ENCODE data around the gene CA4.

CA4 gene

DNA sequence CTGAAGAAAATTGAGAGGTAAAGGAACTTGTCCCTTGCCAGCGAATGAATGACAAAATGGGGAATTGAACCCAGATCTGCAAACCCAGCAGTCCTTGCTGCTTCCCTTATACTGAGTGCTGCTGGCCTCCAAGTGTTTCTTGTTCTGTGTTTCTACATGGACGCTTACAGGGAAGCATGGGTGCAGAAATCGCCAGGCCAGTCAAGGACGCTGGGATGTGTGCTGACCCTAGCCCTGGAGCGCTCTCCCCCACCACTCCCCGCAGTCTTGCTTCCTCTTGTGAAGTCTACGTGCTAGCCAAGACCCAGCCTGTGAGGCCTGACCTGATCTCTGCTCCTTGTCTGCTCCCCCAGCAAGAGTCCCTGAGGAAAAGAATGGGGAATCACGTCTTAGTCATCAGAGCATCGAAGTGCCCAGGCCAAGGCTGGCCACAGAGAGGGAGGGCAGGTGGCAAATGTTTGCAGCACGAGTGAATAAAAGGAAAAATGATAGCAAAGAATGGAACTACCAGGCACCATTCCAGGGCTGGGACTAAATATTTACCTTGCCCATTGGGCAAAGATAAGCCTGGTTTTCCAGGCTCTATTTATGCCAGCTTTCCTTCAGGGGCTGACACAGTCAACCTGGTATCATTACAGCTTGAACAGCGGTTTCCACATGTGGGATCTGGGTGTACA, 17.4 kb downstream of the CA4 start:
- H3K27me3 ChIP-seq (ENCODE audit: insufficient read depth, low read length, poor library complexity), result no peaks in the 10 kb centered on the region
- peaks cover 16% of the 10 kb centered on the region for H3K4me1 ChIP-seq (ENCODE audit: insufficient read depth, low read length)
- H3K27ac ChIP-seq (ENCODE audit: low read length), result no peak overlapping the region
- peak overlapping the region; percentile 38; the same call in 1 of the 2 replicates for H2AFZ ChIP-seq (ENCODE audit: low read depth, low read length)
- DNase-seq (no peak), ATAC-seq (ENCODE audit: insufficient read depth, low read depth) (no peak)
- TF ChIP-seq EZH2 (IDR thresholded peaks at IDR 0.05; ENCODE audit: borderline replicate concordance, low read depth, low read length, severe bottlenecking), result no peak
- TF ChIP-seq, protein P1, sequence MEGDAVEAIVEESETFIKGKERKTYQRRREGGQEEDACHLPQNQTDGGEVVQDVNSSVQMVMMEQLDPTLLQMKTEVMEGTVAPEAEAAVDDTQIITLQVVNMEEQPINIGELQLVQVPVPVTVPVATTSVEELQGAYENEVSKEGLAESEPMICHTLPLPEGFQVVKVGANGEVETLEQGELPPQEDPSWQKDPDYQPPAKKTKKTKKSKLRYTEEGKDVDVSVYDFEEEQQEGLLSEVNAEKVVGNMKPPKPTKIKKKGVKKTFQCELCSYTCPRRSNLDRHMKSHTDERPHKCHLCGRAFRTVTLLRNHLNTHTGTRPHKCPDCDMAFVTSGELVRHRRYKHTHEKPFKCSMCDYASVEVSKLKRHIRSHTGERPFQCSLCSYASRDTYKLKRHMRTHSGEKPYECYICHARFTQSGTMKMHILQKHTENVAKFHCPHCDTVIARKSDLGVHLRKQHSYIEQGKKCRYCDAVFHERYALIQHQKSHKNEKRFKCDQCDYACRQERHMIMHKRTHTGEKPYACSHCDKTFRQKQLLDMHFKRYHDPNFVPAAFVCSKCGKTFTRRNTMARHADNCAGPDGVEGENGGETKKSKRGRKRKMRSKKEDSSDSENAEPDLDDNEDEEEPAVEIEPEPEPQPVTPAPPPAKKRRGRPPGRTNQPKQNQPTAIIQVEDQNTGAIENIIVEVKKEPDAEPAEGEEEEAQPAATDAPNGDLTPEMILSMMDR (IDR thresholded peaks at IDR 0.05; ENCODE audit: borderline replicate concordance, extremely low read depth, low read length, poor library complexity, severe bottlenecking), result no peak
- no peaks in the 10 kb centered on the region for H3K36me3 ChIP-seq (ENCODE audit: insufficient read depth, low read length)
- no peaks in the 10 kb centered on the region for H3K79me2 ChIP-seq (ENCODE audit: insufficient read depth, low read length)
- H3K9ac ChIP-seq (ENCODE audit: low read depth, low read length), result no peak overlapping the region
- H3K4me2 ChIP-seq (ENCODE audit: insufficient read depth, low read length), result no peak overlapping the region
- no peaks in the 10 kb centered on the region for H4K20me1 ChIP-seq (ENCODE audit: insufficient read depth, low read length)
- no peak overlapping the region for H3K4me3 ChIP-seq (ENCODE audit: low read depth in 1 of 2, low read length in 2 of 2)
- no peaks in the 10 kb centered on the region for H3K9me3 ChIP-seq (ENCODE audit: insufficient read depth, low read length, severe bottlenecking)

DNA sequence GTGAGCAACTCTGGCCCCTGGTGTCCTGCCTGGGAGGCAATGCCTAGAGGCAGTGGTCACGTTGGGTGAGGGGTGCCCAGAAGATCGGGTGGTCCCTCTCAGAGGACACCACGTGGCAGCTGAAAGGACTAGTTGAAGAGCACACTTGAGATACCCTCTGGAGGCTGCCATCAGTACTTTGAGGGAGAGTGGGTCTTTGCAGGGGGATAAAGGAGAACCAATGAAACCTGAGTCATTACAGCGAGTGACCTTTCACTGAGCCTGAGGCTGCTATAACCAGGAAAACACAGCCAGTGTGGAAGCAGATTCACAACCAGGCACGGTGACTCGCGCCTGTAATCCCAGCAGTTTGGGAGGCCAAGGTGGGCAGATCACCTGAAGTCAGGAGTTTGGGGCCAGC, 18.9 kb downstream of the CA4 start:
- Histone ChIP-seq H3K4me3 (ENCODE audit: low read depth in 1 of 2, low read length in 2 of 2) (no peak overlapping the region), H3K9me3 (ENCODE audit: insufficient read depth, low read length, severe bottlenecking) (no peaks in the 10 kb centered on the region), H3K27ac (ENCODE audit: low read length) (no peak overlapping the region), H3K4me2 (ENCODE audit: insufficient read depth, low read length) (no peak overlapping the region), H2AFZ (ENCODE audit: low read depth, low read length) (no peak overlapping the region), H3K27me3 (ENCODE audit: insufficient read depth, low read length, poor library complexity) (no peaks in the 10 kb centered on the region), H3K9ac (ENCODE audit: low read depth, low read length) (no peak overlapping the region), H3K36me3 (ENCODE audit: insufficient read depth, low read length) (no peaks in the 10 kb centered on the region), H4K20me1 (ENCODE audit: insufficient read depth, low read length) (no peaks in the 10 kb centered on the region), H3K4me1 (ENCODE audit: insufficient read depth, low read length) (peaks cover 16% of the 10 kb centered on the region), H3K79me2 (ENCODE audit: insufficient read depth, low read length) (no peaks in the 10 kb centered on the region)
- DNase-seq (no peak), ATAC-seq (ENCODE audit: insufficient read depth, low read depth) (no peak)
- TF ChIP-seq, protein P1 (IDR thresholded peaks at IDR 0.05; ENCODE audit: borderline replicate concordance, extremely low read depth, low read length, poor library complexity, severe bottlenecking), result no peak
- TF ChIP-seq EZH2 (IDR thresholded peaks at IDR 0.05; ENCODE audit: borderline replicate concordance, low read depth, low read length, severe bottlenecking), result no peak

GRCh38 chr17:60169921-60170817, 20.4 kb downstream of the CA4 start:
- Histone ChIP-seq H3K27me3 (ENCODE audit: insufficient read depth, low read length, poor library complexity) (no peaks in the 10 kb centered on the region), H3K4me3 (ENCODE audit: low read depth in 1 of 2, low read length in 2 of 2) (no peak overlapping the region), H3K9me3 (ENCODE audit: insufficient read depth, low read length, severe bottlenecking) (no peaks in the 10 kb centered on the region), H3K27ac (ENCODE audit: low read length) (peak overlapping the region; percentile 53), H3K36me3 (ENCODE audit: insufficient read depth, low read length) (no peaks in the 10 kb centered on the region), H2AFZ (ENCODE audit: low read depth, low read length) (peak overlapping the region; percentile 40), H4K20me1 (ENCODE audit: insufficient read depth, low read length) (no peaks in the 10 kb centered on the region), H3K4me2 (ENCODE audit: insufficient read depth, low read length) (no peak overlapping the region), H3K79me2 (ENCODE audit: insufficient read depth, low read length) (no peaks in the 10 kb centered on the region), H3K4me1 (ENCODE audit: insufficient read depth, low read length) (peaks cover 16% of the 10 kb centered on the region), H3K9ac (ENCODE audit: low read depth, low read length) (no peak overlapping the region)
- DNase-seq (peak; percentile 59), ATAC-seq (ENCODE audit: insufficient read depth, low read depth) (peak; percentile 83)
- TF ChIP-seq, protein P1 (IDR thresholded peaks at IDR 0.05; ENCODE audit: borderline replicate concordance, extremely low read depth, low read length, poor library complexity, severe bottlenecking), result no peak
- TF ChIP-seq EZH2 (IDR thresholded peaks at IDR 0.05; ENCODE audit: borderline replicate concordance, low read depth, low read length, severe bottlenecking), result no peak

Data from DND-41 (cell line).